ENCODE measurements around the gene UBXN4. TPM values are rescaled to one million over a fixed set of nuclear protein-coding genes. Genes with fewer than 3 reads are reported as not detected.
"Not testable (repeated sequence)": the region's sequence is repeated elsewhere in the genome, so short reads cannot be mapped to it uniquely, and the experiment has no call there.

The UBXN4 gene
- total and polyA plus RNA-seq, 8 donors, result 33.6 to 80.2 (median 67.2) TPM

- H3K4me3 ChIP-seq, result no peak overlapping the region
- peak in 4 of 6 donors; percentile 17 to 65 (median 36) for DNase-seq
- H3K4me1 ChIP-seq, result no peaks in the 10 kb centered on the region
- no peaks in the 10 kb centered on the region for H3K9me3 ChIP-seq
- peak; percentile 78 to 92 (median 82) for ATAC-seq
- H3K27ac ChIP-seq, result no peak overlapping the region
- no peaks in the 10 kb centered on the region for H3K27me3 ChIP-seq
- 74 to 77% methylated on average over 7 of the region's 7 CpGs for WGBS, 2 donors
- intact Hi-C loops (cut with DNase I), result no loop called here
- H3K36me3 ChIP-seq, result peaks cover 0 to 6% (median 0%) of the 10 kb centered on the region in 3 donors
- no peak for FAIRE-seq
- TF ChIP-seq CTCF (IDR thresholded peaks at IDR 0.05), result no peak
Observed at GRCh38 chr2:135792401-135793150, 50.9 kb downstream of the UBXN4 start.

- FAIRE-seq; H3K27me3 ChIP-seq; H3K27ac ChIP-seq; H3K4me1 ChIP-seq; ATAC-seq; H3K4me3 ChIP-seq; DNase-seq; H3K36me3 ChIP-seq; intact Hi-C loops (cut with DNase I); H3K9me3 ChIP-seq: not testable (repeated sequence)
- WGBS, 2 donors, result 87 to 88% methylated on average over 4 of the region's 4 CpGs
Observed at GRCh38 chr2:135795641-135796040, 54.0 kb downstream of the UBXN4 start.

- no peaks in the 10 kb centered on the region for H3K4me1 ChIP-seq
- no peak for TF ChIP-seq CTCF (IDR thresholded peaks at IDR 0.05)
- H3K9me3 ChIP-seq, result no peaks in the 10 kb centered on the region
- no peak overlapping the region for H3K4me3 ChIP-seq
- FAIRE-seq (no peak), DNase-seq (no peak), ATAC-seq (no peak)
- no peaks in the 10 kb centered on the region for H3K27me3 ChIP-seq
- no peak overlapping the region for H3K27ac ChIP-seq
- intact Hi-C loops (cut with DNase I), result no loop called here
- H3K36me3 ChIP-seq, result no peaks in the 10 kb centered on the region
- WGBS, 2 donors, result 84 to 92% methylated on average over 8 of the region's 8 CpGs
Observed at GRCh38 chr2:135796606-135797005, 55.0 kb downstream of the UBXN4 start.

- Histone ChIP-seq H3K27me3 (no peaks in the 10 kb centered on the region), H3K4me3 (no peak overlapping the region), H3K9me3 (no peaks in the 10 kb centered on the region), H3K4me1 (no peaks in the 10 kb centered on the region), H3K36me3 (no peaks in the 10 kb centered on the region), H3K27ac (no peak overlapping the region)
- no peak for FAIRE-seq
- intact Hi-C loops (cut with DNase I), result no loop called here
- peak; percentile 75 to 81 (median 78) for TF ChIP-seq CTCF (IDR thresholded peaks at IDR 0.05)
- WGBS, 2 donors, result 36 to 38% methylated on average over 22 of the region's 22 CpGs
- DNase-seq, result peak; percentile 56 to 88 (median 75)
- ATAC-seq, result peak; percentile 95 to 99 (median 96)
Observed at GRCh38 chr2:135797497-135798274, 56.0 kb downstream of the UBXN4 start.

GRCh38 chr2:135798275-135798705 lies 56.6 kb downstream of the UBXN4 start:
- Histone ChIP-seq H3K4me1 (no peaks in the 10 kb centered on the region), H3K27ac (no peak overlapping the region), H3K9me3 (no peaks in the 10 kb centered on the region), H3K36me3 (no peaks in the 10 kb centered on the region), H3K4me3 (no peak overlapping the region), H3K27me3 (no peaks in the 10 kb centered on the region)
- intact Hi-C loops (cut with DNase I), result no loop called here
- no peak for DNase-seq
- TF ChIP-seq CTCF (IDR thresholded peaks at IDR 0.05), result no peak
- WGBS, 2 donors, result 59 to 70% methylated on average over 5 of the region's 5 CpGs
- peak in 1 of 4 donors; percentile 9 for ATAC-seq
- FAIRE-seq, result no peak
